A673 (cell line): ENCODE measurements around the gene BFSP2.

Experiments
- EZH2 ChIP-seq: fragments of 200-600 bp; sonication (generic); IDR thresholded peaks from 2 replicates; pipeline ENCODE4 v1.6.1; 2017; ENCODE audit warnings: borderline replicate concordance, low read depth, mild to moderate bottlenecking, mixed read lengths, antibody characterized with exemption, low read length; ENCODE audit not compliant: poor library complexity, severe bottlenecking
- TF ChIP-seq, protein P1 (sequence below): fragments of 300-800, 200-600 bp; sonication (generic); conservative IDR thresholded peaks from 2 replicates; pipeline ENCODE4 v1.5.1; 2017; ENCODE audit warnings: low read depth, mild to moderate bottlenecking, antibody characterized with exemption, low read length, moderate library complexity, mixed read lengths

DNA sequence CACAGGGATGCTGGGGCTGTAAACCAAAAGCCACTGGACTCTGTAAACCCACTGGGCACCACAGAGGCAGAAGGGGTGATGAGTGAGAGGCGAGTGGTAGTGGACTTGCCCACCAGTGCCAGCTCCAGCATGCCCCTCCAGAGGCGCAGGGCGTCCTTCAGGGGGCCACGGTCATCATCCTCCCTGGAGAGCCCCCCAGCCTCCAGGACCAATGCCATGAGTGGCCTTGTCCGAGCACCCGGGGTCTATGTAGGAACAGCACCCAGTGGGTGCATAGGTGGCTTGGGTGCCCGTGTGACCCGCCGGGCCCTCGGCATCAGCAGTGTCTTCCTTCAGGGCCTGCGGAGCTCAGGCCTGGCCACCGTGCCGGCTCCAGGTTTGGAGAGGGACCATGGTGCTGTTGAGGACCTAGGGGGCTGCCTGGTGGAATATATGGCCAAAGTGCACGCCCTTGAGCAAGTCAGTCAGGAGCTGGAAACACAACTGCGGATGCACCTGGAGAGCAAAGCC, at the start of gene BFSP2:
- TF ChIP-seq, protein P1, sequence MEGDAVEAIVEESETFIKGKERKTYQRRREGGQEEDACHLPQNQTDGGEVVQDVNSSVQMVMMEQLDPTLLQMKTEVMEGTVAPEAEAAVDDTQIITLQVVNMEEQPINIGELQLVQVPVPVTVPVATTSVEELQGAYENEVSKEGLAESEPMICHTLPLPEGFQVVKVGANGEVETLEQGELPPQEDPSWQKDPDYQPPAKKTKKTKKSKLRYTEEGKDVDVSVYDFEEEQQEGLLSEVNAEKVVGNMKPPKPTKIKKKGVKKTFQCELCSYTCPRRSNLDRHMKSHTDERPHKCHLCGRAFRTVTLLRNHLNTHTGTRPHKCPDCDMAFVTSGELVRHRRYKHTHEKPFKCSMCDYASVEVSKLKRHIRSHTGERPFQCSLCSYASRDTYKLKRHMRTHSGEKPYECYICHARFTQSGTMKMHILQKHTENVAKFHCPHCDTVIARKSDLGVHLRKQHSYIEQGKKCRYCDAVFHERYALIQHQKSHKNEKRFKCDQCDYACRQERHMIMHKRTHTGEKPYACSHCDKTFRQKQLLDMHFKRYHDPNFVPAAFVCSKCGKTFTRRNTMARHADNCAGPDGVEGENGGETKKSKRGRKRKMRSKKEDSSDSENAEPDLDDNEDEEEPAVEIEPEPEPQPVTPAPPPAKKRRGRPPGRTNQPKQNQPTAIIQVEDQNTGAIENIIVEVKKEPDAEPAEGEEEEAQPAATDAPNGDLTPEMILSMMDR, result no peak
- no peak for TF ChIP-seq EZH2
